ENCODE measurements around the gene C12orf42. TPM values are rescaled to one million over a fixed set of nuclear protein-coding genes. Genes with fewer than 3 reads are reported as not detected.

The C12orf42 gene
- total RNA-seq, 1 experiment from 2014 or later: not detected

GRCh38 chr12:103499571-103499970, 3.8 kb upstream of the C12orf42 start:
- ChIA-PET RAD21 (ENCODE audit: low non-redundant PET in 1 of 2, low total read pairs in 2 of 2, uncharacterized antibody in 2 of 2, unreplicated experiment in 2 of 2) (no interaction called here), CTCF (no interaction called here), POLR2A (no interaction called here)
- no peak overlapping the region for H3K9ac ChIP-seq (ENCODE audit: low read length)
- no peaks in the 10 kb centered on the region for H3K9me3 ChIP-seq (ENCODE audit: control insufficient read depth in 1 of 2, insufficient read depth in 1 of 2, low read depth in 1 of 2, low read length in 2 of 2)
- no peaks in the 10 kb centered on the region for H3K9me2 ChIP-seq (ENCODE audit: insufficient read depth)
- DNase-seq (ENCODE audit: low read depth, low spot score) (no peak), ATAC-seq (no peak)
- H3K79me2 ChIP-seq (ENCODE audit: insufficient read depth, low read length): no peaks in the 10 kb centered on the region
- TF ChIP-seq EGR1 (IDR thresholded peaks at IDR 0.05; ENCODE audit: low read depth) (no peak), CTCF (IDR thresholded peaks at IDR 0.05 in 2 of 3, conservative IDR thresholded peaks at IDR 0.05 in 1 of 3; ENCODE audit: borderline replicate concordance in 1 of 3, insufficient read depth in 1 of 3, low read depth in 2 of 3, low read length in 2 of 3) (no peak), SIN3A (IDR thresholded peaks at IDR 0.05; ENCODE audit: low read depth) (no peak), JUND (IDR thresholded peaks at IDR 0.05) (no peak), FOSL1 (IDR thresholded peaks at IDR 0.05; ENCODE audit: low read depth) (no peak), ATF3 (IDR thresholded peaks at IDR 0.05) (no peak), SP1 (IDR thresholded peaks at IDR 0.05; ENCODE audit: low read depth) (no peak), SRF (IDR thresholded peaks at IDR 0.05; ENCODE audit: low read depth) (no peak), ZFX (IDR thresholded peaks at IDR 0.05) (no peak), REST (IDR thresholded peaks at IDR 0.05; ENCODE audit: low read depth) (no peak), EZH2 (IDR thresholded peaks at IDR 0.05) (no peak), POLR2A (IDR thresholded peaks at IDR 0.05; ENCODE audit: borderline replicate concordance, extremely low read depth, insufficient read depth, insufficient read length) (no peak), TCF7L2 (IDR thresholded peaks at IDR 0.05; ENCODE audit: borderline replicate concordance, extremely low read depth, insufficient read depth, insufficient read length) (no peak), POLR2AphosphoS5 (IDR thresholded peaks at IDR 0.05; ENCODE audit: low read depth, low read length) (no peak), ZBTB33 (IDR thresholded peaks at IDR 0.05; ENCODE audit: extremely low read depth, insufficient replicate concordance, low read length) (no peak), ELF1 (IDR thresholded peaks at IDR 0.05; ENCODE audit: borderline replicate concordance, low read depth) (no peak), CBX3 (IDR thresholded peaks at IDR 0.05; ENCODE audit: low read depth) (no peak), CEBPB (IDR thresholded peaks at IDR 0.05; ENCODE audit: low read depth) (no peak), ZNF274 (IDR thresholded peaks at IDR 0.05; ENCODE audit: low read depth, low read length) (no peak), YY1 (IDR thresholded peaks at IDR 0.05; ENCODE audit: extremely low read depth, insufficient replicate concordance, low read depth, low read length) (no peak)
- H4K20me1 ChIP-seq (ENCODE audit: insufficient read depth): no peaks in the 10 kb centered on the region
- H2AFZ ChIP-seq (ENCODE audit: low read depth, low read length, poor library complexity, severe bottlenecking): no peak overlapping the region
- H3K36me3 ChIP-seq (ENCODE audit: control insufficient read depth in 1 of 2, insufficient read depth in 2 of 2, low read length in 2 of 2): no peaks in the 10 kb centered on the region
- no TSS peak for BruUV-seq (replicated peaks)
- H3K27ac ChIP-seq (ENCODE audit: low read depth, low read length): no peak overlapping the region
- no peaks in the 10 kb centered on the region for H3K4me1 ChIP-seq (ENCODE audit: control insufficient read depth in 1 of 2, insufficient read depth in 2 of 2, low read length in 2 of 2)
- no peak overlapping the region for H3K4me2 ChIP-seq (ENCODE audit: low read length)
- H3K27me3 ChIP-seq (ENCODE audit: insufficient read depth, low read length): no peaks in the 10 kb centered on the region; the same call in 1 of the 2 replicates
- intact Hi-C loops (cut with micrococcal nuclease): loop anchor here (5.0 kb wide), 1 partner anchor 133 kb away; no protein-coding TSS in a partner anchor
- no peak overlapping the region for H3K4me3 ChIP-seq (replicated peaks in 1 of 2; ENCODE audit: low read depth in 1 of 2, low read length in 2 of 2)

Measured in HCT116 (cell line).